ENCODE measurements around the gene SLC35F6. TPM values are rescaled to one million over a fixed set of nuclear protein-coding genes. Genes with fewer than 3 reads are reported as not detected.

SLC35F6 gene
- 14.3 and 14.5 TPM in 2 replicates for total RNA-seq

GRCh38 chr2:26764078-26764887, at the start of gene SLC35F6:
TSS of gene SLC35F6 (plus strand) at chr2:26764284. CDS start at chr2:26764350, 66 bp downstream.
- peak within 1 kb of the TSS; percentile 87 for H3K4me3 Mint-ChIP-seq
- no peaks in the 10 kb centered on the region for H3K9me3 Mint-ChIP-seq
- H3K27ac Mint-ChIP-seq: peak within 1 kb of the TSS; percentile 85
- H3K27me3 Mint-ChIP-seq (ENCODE audit: insufficient read depth): peaks cover 2% of the 10 kb centered on the region
- DNase-seq (ENCODE audit: low spot score): peak; percentile 81
- intact Hi-C loops (cut with micrococcal nuclease): loop anchor here (1.0 kb wide), 2 partner anchors 21 to 268 kb away; partner anchors contain the start of gene TMEM214
- peaks cover 34% of the 10 kb centered on the region for H3K4me1 Mint-ChIP-seq (ENCODE audit: low read depth)
- H3K36me3 Mint-ChIP-seq (ENCODE audit: low read depth): peaks cover 4% of the 10 kb centered on the region

- no peak for DNase-seq (ENCODE audit: low spot score)
- Mint-ChIP-seq H3K9me3 (no peaks in the 10 kb centered on the region), H3K27ac (no peak overlapping the region), H3K36me3 (ENCODE audit: low read depth) (no peaks in the 10 kb centered on the region), H3K4me3 (no peak overlapping the region), H3K4me1 (ENCODE audit: low read depth) (no peaks in the 10 kb centered on the region), H3K27me3 (ENCODE audit: insufficient read depth) (peaks cover 3% of the 10 kb centered on the region)
- intact Hi-C loops (cut with micrococcal nuclease): no loop called here
Measured at GRCh38 chr2:26715528-26716270, 48.4 kb upstream of the SLC35F6 start.

GRCh38 chr2:26716340-26716739, 47.7 kb upstream of the SLC35F6 start:
- Mint-ChIP-seq H3K4me3 (no peak overlapping the region), H3K36me3 (ENCODE audit: low read depth) (no peaks in the 10 kb centered on the region), H3K27me3 (ENCODE audit: insufficient read depth) (peaks cover 3% of the 10 kb centered on the region), H3K9me3 (no peaks in the 10 kb centered on the region), H3K4me1 (ENCODE audit: low read depth) (no peaks in the 10 kb centered on the region), H3K27ac (no peak overlapping the region)
- intact Hi-C loops (cut with micrococcal nuclease): no loop called here
- DNase-seq (ENCODE audit: low spot score): no peak

GRCh38 chr2:26716769-26717168, 47.3 kb upstream of the SLC35F6 start:
- Mint-ChIP-seq H3K36me3 (ENCODE audit: low read depth) (no peaks in the 10 kb centered on the region), H3K27ac (no peak overlapping the region), H3K4me1 (ENCODE audit: low read depth) (no peaks in the 10 kb centered on the region), H3K9me3 (no peaks in the 10 kb centered on the region), H3K27me3 (ENCODE audit: insufficient read depth) (peaks cover 3% of the 10 kb centered on the region), H3K4me3 (no peak overlapping the region)
- intact Hi-C loops (cut with micrococcal nuclease): no loop called here
- DNase-seq (ENCODE audit: low spot score): no peak

GRCh38 chr2:26717362-26717761, 46.7 kb upstream of the SLC35F6 start:
- H3K4me1 Mint-ChIP-seq (ENCODE audit: low read depth): no peaks in the 10 kb centered on the region
- intact Hi-C loops (cut with micrococcal nuclease): no loop called here
- no peaks in the 10 kb centered on the region for H3K36me3 Mint-ChIP-seq (ENCODE audit: low read depth)
- no peak overlapping the region for H3K27ac Mint-ChIP-seq
- no peak for DNase-seq (ENCODE audit: low spot score)
- no peak overlapping the region for H3K4me3 Mint-ChIP-seq
- H3K27me3 Mint-ChIP-seq (ENCODE audit: insufficient read depth): peaks cover 3% of the 10 kb centered on the region
- no peaks in the 10 kb centered on the region for H3K9me3 Mint-ChIP-seq

GRCh38 chr2:26718949-26719686, 45.0 kb upstream of the SLC35F6 start:
- H3K27me3 Mint-ChIP-seq (ENCODE audit: insufficient read depth): peaks cover 3% of the 10 kb centered on the region
- H3K9me3 Mint-ChIP-seq: no peaks in the 10 kb centered on the region
- no peaks in the 10 kb centered on the region for H3K4me1 Mint-ChIP-seq (ENCODE audit: low read depth)
- DNase-seq (ENCODE audit: low spot score): no peak
- intact Hi-C loops (cut with micrococcal nuclease): no loop called here
- no peak overlapping the region for H3K27ac Mint-ChIP-seq
- no peak overlapping the region for H3K4me3 Mint-ChIP-seq
- H3K36me3 Mint-ChIP-seq (ENCODE audit: low read depth): no peaks in the 10 kb centered on the region

- H3K27ac Mint-ChIP-seq: no peak overlapping the region
- H3K27me3 Mint-ChIP-seq (ENCODE audit: insufficient read depth): peaks cover 3% of the 10 kb centered on the region
- no peaks in the 10 kb centered on the region for H3K9me3 Mint-ChIP-seq
- H3K4me3 Mint-ChIP-seq: no peak overlapping the region
- intact Hi-C loops (cut with micrococcal nuclease): no loop called here
- no peaks in the 10 kb centered on the region for H3K4me1 Mint-ChIP-seq (ENCODE audit: low read depth)
- no peaks in the 10 kb centered on the region for H3K36me3 Mint-ChIP-seq (ENCODE audit: low read depth)
- DNase-seq (ENCODE audit: low spot score): no peak
Measured at GRCh38 chr2:26720322-26721114, 43.6 kb upstream of the SLC35F6 start.

- Mint-ChIP-seq H3K9me3 (no peaks in the 10 kb centered on the region), H3K27me3 (ENCODE audit: insufficient read depth) (peaks cover 3% of the 10 kb centered on the region), H3K4me1 (ENCODE audit: low read depth) (no peaks in the 10 kb centered on the region), H3K4me3 (no peak overlapping the region), H3K27ac (no peak overlapping the region), H3K36me3 (ENCODE audit: low read depth) (no peaks in the 10 kb centered on the region)
- no peak for DNase-seq (ENCODE audit: low spot score)
- intact Hi-C loops (cut with micrococcal nuclease): no loop called here
Measured at GRCh38 chr2:26721115-26722032, 42.7 kb upstream of the SLC35F6 start.

GRCh38 chr2:26722328-26722727, 41.8 kb upstream of the SLC35F6 start:
- H3K4me3 Mint-ChIP-seq: no peak overlapping the region
- H3K36me3 Mint-ChIP-seq (ENCODE audit: low read depth): no peaks in the 10 kb centered on the region
- peaks cover 7% of the 10 kb centered on the region for H3K27me3 Mint-ChIP-seq (ENCODE audit: insufficient read depth)
- no peaks in the 10 kb centered on the region for H3K9me3 Mint-ChIP-seq
- H3K27ac Mint-ChIP-seq: no peak overlapping the region
- H3K4me1 Mint-ChIP-seq (ENCODE audit: low read depth): no peaks in the 10 kb centered on the region
- intact Hi-C loops (cut with micrococcal nuclease): no loop called here
- no peak for DNase-seq (ENCODE audit: low spot score)

- no peak overlapping the region for H3K27ac Mint-ChIP-seq
- DNase-seq (ENCODE audit: low spot score): no peak
Measured at GRCh38 chr2:26722911-26723310, 41.2 kb upstream of the SLC35F6 start.

GRCh38 chr2:26723475-26723874, 40.6 kb upstream of the SLC35F6 start:
- no peak overlapping the region for H3K4me3 Mint-ChIP-seq
- peaks cover 3% of the 10 kb centered on the region for H3K27me3 Mint-ChIP-seq (ENCODE audit: insufficient read depth)
- DNase-seq (ENCODE audit: low spot score): no peak
- no peaks in the 10 kb centered on the region for H3K9me3 Mint-ChIP-seq
- no peak overlapping the region for H3K27ac Mint-ChIP-seq
- no peaks in the 10 kb centered on the region for H3K4me1 Mint-ChIP-seq (ENCODE audit: low read depth)
- no peaks in the 10 kb centered on the region for H3K36me3 Mint-ChIP-seq (ENCODE audit: low read depth)
- intact Hi-C loops (cut with micrococcal nuclease): no loop called here

More at GRCh38 chr2:26722911-26723310, 41.2 kb upstream of the SLC35F6 start:
- intact Hi-C loops (cut with micrococcal nuclease): no loop called here
- peaks cover 6% of the 10 kb centered on the region for H3K27me3 Mint-ChIP-seq (ENCODE audit: insufficient read depth)
- H3K9me3 Mint-ChIP-seq: no peaks in the 10 kb centered on the region
- H3K4me3 Mint-ChIP-seq: no peak overlapping the region
- no peaks in the 10 kb centered on the region for H3K4me1 Mint-ChIP-seq (ENCODE audit: low read depth)
- H3K36me3 Mint-ChIP-seq (ENCODE audit: low read depth): no peaks in the 10 kb centered on the region

Measured in activated T-helper 1 cell treated with anti-CD3 and anti-CD28 coated beads, Interleukin-12 subunit alpha, Interleukin-12 subunit beta, Interleukin-2, Interleukin-4 antibody, amounts not matched to agents 30 ng/mL and 10 ng/mL and 1 ng/mL, durations not matched to agents 14 hours and 24 hours and 36 hours (primary cell).